Suprapubic skin (tissue), 4 donors: ENCODE measurements around the gene GALNT17. TPM values are rescaled to one million over a fixed set of nuclear protein-coding genes. Genes with fewer than 3 reads are reported as not detected.

ENCODE experiments used
- DNase-seq, 2 donors: peaks; one replicate each; pipeline ENCODE4 v3.0.0-alpha.2; 2019; ENCODE audit warnings: low spot score in 2 of 2
- H3K27ac ChIP-seq: fragments of 200-600 bp; sonication (generic); one replicate; pipeline ENCODE4 v1.5.1; 2019
- H3K27me3 ChIP-seq: fragments of 200-600 bp; sonication (generic); one replicate; pipeline ENCODE4 v1.5.1; 2019
- H3K36me3 ChIP-seq: fragments of 200-600 bp; sonication (generic); one replicate; pipeline ENCODE4 v1.5.1; 2019
- H3K4me1 ChIP-seq: fragments of 200-600 bp; sonication (generic); one replicate; pipeline ENCODE4 v1.5.1; 2019
- H3K4me3 ChIP-seq: fragments of 200-600 bp; sonication (generic); one replicate; pipeline ENCODE4 v1.5.1; 2019; ENCODE audit warnings: mild to moderate bottlenecking
- H3K9me3 ChIP-seq: fragments of 200-600 bp; sonication (generic); one replicate; pipeline ENCODE4 v1.5.1; 2019
- EP300 ChIP-seq: sonication (generic); formaldehyde crosslinking; IDR thresholded peaks from one replicate; pipeline ENCODE4 v1.6.1; 2017; ENCODE audit warnings: antibody characterized with exemption
- POLR2A ChIP-seq, 2 donors: fragments of 450-650 bp; IDR thresholded peaks; one replicate each; pipeline ENCODE4 v1.6.1; 2017; ENCODE audit warnings: antibody characterized with exemption in 2 of 2, mild to moderate bottlenecking in 2 of 2, moderate library complexity in 2 of 2
- POLR2AphosphoS5 ChIP-seq, 3 donors: sonication (generic); formaldehyde crosslinking; IDR thresholded peaks; one replicate each; pipeline ENCODE4 v1.6.1; 2017; ENCODE audit warnings: antibody characterized with exemption in 3 of 3
- WGBS: methylation state at CpG from one replicate; pipeline ENCODE4 v1.1.5; 2018; 5-methylcytosine and 5-hydroxymethylcytosine counted together
- total RNA-seq, 4 donors: library from RNA; depleted of rRNA; stranded (reverse); fragments of >200 nt; gene quantifications; one replicate each; pipeline ENCODE4 v1.1.0, GENCODE V29; 2016
- TF ChIP-seq, protein P1 (sequence below), 2 donors: fragments of 200-600 bp in 1 of 2; fragments of 450-650 bp in 1 of 2; sonication (generic) in 1 of 2; IDR thresholded peaks; one replicate each; pipeline ENCODE4 v1.5.1; 2016 to 2019; ENCODE audit warnings: antibody characterized with exemption in 2 of 2, mild to moderate bottlenecking in 1 of 2, moderate library complexity in 1 of 2

Gene GALNT17
- total RNA-seq, 4 donors from 2014 or later: 2.0 to 4.7 (median 2.7) TPM

DNA sequence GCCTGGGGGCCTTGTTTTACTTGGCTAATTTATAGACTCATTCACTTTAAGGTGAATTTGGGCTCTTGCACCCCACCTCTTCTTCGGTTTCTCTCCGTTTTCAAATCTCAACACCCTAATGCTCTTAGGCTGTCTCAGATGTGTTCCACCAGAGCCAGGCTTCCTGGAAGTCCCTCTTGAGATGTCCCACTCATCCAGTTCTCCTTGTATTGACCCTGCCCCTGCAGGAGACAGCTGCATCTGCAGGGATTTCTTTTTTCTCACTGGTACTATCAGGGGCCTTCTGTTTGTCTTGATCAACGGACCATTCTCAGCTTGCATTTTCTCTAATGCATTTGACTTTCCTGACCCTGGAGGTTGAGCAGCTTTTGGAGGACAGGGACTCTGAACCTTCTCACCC is 279.5 kb downstream of the GALNT17 start:
- no peaks in the 10 kb centered on the region for H3K36me3 ChIP-seq
- TF ChIP-seq, protein P1, sequence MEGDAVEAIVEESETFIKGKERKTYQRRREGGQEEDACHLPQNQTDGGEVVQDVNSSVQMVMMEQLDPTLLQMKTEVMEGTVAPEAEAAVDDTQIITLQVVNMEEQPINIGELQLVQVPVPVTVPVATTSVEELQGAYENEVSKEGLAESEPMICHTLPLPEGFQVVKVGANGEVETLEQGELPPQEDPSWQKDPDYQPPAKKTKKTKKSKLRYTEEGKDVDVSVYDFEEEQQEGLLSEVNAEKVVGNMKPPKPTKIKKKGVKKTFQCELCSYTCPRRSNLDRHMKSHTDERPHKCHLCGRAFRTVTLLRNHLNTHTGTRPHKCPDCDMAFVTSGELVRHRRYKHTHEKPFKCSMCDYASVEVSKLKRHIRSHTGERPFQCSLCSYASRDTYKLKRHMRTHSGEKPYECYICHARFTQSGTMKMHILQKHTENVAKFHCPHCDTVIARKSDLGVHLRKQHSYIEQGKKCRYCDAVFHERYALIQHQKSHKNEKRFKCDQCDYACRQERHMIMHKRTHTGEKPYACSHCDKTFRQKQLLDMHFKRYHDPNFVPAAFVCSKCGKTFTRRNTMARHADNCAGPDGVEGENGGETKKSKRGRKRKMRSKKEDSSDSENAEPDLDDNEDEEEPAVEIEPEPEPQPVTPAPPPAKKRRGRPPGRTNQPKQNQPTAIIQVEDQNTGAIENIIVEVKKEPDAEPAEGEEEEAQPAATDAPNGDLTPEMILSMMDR (IDR thresholded peaks at IDR 0.05): no peak
- TF ChIP-seq EP300 (no peak), POLR2A (IDR thresholded peaks at IDR 0.05) (no peak), POLR2AphosphoS5 (IDR thresholded peaks at IDR 0.05) (no peak)
- 93% methylated on average over 3 of the region's 3 CpGs for WGBS
- no peak for DNase-seq
- H3K9me3 ChIP-seq: no peaks in the 10 kb centered on the region
- no peaks in the 10 kb centered on the region for H3K27me3 ChIP-seq
- H3K4me3 ChIP-seq: no peak overlapping the region
- H3K27ac ChIP-seq: no peak overlapping the region
- no peaks in the 10 kb centered on the region for H3K4me1 ChIP-seq

DNA sequence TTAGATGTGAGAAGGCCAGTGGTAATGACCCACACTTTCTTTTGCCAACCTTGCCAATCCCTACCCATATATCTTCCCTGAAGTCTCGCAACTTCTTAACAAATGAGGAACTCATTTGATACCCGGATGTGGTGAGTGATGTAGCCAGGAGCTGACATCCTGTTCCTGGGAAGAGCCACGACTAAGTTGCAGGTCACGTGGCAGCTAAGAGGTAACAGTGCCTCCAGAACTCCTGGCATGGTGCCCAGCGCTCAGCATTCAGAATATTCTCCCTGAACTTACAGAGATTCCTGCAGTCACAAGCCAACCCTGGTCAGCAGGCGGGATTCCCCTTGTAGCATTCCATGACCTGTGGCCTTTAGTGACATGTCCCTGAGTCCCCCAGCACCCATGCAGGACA is 282.5 kb downstream of the GALNT17 start:
- H3K36me3 ChIP-seq: no peaks in the 10 kb centered on the region
- H3K9me3 ChIP-seq: no peaks in the 10 kb centered on the region
- 51% methylated on average over 6 of the region's 6 CpGs for WGBS
- no peaks in the 10 kb centered on the region for H3K27me3 ChIP-seq
- H3K4me3 ChIP-seq: no peak overlapping the region
- TF ChIP-seq POLR2AphosphoS5 (IDR thresholded peaks at IDR 0.05) (no peak), POLR2A (IDR thresholded peaks at IDR 0.05) (no peak), EP300 (no peak)
- TF ChIP-seq, protein P1 (IDR thresholded peaks at IDR 0.05): no peak
- H3K4me1 ChIP-seq: no peaks in the 10 kb centered on the region
- peak in 1 of 2 donors; percentile 67 for DNase-seq
- no peak overlapping the region for H3K27ac ChIP-seq

DNA sequence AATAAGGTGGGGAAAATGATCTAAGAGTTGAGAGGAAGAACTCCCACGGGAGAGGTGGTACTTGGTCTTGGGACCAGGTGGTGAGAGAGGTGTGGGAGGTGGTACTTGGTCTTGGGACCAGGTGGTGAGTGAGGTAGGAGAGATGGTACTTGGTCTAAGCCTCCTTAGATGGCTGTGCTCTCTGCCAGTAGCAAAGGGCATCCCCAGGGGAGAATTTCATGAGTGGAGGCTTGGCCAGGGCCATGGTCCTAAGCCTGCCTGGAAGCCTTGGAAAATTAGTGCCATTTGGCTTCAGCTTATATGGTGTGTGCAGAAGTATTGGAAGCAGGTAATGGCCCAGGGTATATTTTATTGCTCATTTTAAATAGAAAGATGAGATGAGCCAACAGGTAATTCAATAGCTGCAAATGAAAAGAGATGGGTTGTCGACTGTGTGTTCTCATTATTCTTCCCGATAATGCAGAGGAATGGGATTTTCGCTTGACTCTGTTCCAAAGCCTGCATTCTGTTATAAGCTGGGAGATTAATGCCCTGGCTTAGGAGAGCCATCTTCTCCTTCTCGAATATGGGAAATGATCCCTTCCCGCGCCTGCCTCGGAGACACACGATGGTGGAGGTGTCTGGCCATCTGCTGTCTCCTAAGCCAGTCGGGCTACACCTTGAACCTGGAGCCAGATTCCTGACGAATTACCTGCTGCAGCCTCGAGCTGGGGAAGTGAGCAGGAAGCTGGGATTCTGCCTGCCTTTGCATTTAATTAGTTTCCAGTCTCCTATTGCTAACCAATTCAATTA is 287.8 kb downstream of the GALNT17 start:
- Histone ChIP-seq H3K4me1 (no peaks in the 10 kb centered on the region), H3K4me3 (no peak overlapping the region), H3K9me3 (no peaks in the 10 kb centered on the region), H3K36me3 (no peaks in the 10 kb centered on the region), H3K27me3 (no peaks in the 10 kb centered on the region), H3K27ac (no peak overlapping the region)
- 71% methylated on average over 12 of the region's 12 CpGs for WGBS
- DNase-seq: no peak
- TF ChIP-seq POLR2AphosphoS5 (IDR thresholded peaks at IDR 0.05) (no peak), POLR2A (IDR thresholded peaks at IDR 0.05) (no peak), EP300 (no peak)
- TF ChIP-seq, protein P1 (IDR thresholded peaks at IDR 0.05): no peak

DNA sequence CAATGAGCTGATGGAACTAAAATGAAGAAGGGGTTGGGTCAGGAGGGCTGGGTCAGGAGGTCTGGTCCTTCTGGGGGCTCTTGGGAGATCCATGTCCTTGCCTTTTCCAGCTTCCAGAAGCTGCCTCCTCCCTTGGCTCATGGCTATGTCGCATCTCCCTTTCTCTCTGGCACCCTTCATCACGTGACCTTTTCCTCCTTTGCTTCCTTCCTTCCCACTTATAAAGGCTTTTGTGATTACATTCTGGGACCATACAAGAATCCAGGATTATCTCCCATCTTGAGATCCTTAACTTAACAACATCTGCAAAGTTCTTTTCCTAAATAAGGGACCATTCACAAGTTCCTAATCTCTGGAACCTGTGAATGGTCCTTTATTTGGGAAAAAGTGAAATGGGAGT is 290.2 kb downstream of the GALNT17 start:
- Histone ChIP-seq H3K27ac (no peak overlapping the region), H3K4me1 (no peaks in the 10 kb centered on the region), H3K9me3 (no peaks in the 10 kb centered on the region), H3K36me3 (no peaks in the 10 kb centered on the region), H3K4me3 (no peak overlapping the region), H3K27me3 (no peaks in the 10 kb centered on the region)
- no peak for DNase-seq
- 95% methylated on average over 2 of the region's 2 CpGs for WGBS
- TF ChIP-seq, protein P1 (IDR thresholded peaks at IDR 0.05): no peak
- TF ChIP-seq EP300: no peak
- TF ChIP-seq POLR2AphosphoS5 (IDR thresholded peaks at IDR 0.05): no peak
- no peak for TF ChIP-seq POLR2A (IDR thresholded peaks at IDR 0.05)

DNA sequence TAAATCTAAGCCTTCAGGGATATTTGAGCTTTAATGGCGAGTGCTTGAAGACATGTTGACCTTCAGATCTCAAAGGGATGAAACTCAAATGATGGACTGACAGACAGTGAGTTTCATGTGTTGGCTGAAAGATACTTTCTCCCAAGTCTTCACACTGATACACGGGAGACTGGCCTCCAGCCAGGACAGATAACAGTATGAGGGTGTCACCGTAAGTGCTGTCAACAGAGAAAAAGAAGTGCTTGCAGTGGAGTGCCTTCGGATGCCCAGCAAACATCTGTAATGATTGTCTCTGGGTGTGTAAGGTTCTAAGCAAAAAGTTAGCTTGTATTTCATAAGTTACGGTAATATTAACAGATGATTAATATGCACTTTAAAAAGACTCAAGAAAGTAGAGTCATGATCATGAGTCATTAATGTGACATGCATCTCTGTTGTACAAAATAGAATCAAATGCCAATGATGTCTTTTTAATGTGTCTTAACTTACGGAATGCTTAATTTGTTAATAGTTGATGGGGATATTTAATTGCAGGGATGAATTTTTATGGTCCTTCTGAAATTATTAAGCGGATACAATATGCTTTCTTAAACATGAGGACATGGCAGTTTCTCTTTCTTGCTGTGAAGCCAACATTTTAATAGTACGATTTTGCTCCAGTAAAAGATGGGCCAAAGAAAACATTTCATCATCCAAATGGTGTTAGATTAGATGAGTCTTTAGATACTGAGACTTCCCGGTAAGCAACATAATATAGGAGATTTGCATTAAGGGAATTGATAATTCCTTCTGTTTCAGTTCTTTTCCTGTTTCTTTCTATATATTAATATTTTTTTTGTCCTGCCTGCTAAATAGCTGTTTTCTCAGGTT is 292.5 kb downstream of the GALNT17 start:
- TF ChIP-seq POLR2A (IDR thresholded peaks at IDR 0.05): no peak
- TF ChIP-seq POLR2AphosphoS5 (IDR thresholded peaks at IDR 0.05): no peak
- TF ChIP-seq EP300: no peak
- TF ChIP-seq, protein P1 (IDR thresholded peaks at IDR 0.05): no peak
- Histone ChIP-seq H3K27me3 (no peaks in the 10 kb centered on the region), H3K9me3 (no peaks in the 10 kb centered on the region), H3K27ac (no peak overlapping the region), H3K36me3 (no peaks in the 10 kb centered on the region), H3K4me3 (no peak overlapping the region), H3K4me1 (no peaks in the 10 kb centered on the region)
- DNase-seq: no peak
- 61% methylated on average over 9 of the region's 9 CpGs for WGBS
